Stimulated activated CD8-positive, alpha-beta memory T cell treated with anti-CD3 and anti-CD28 coated beads, Interleukin-7, amount 100 ng/mL, for 24 hours (primary cell): Measurements from ENCODE around the gene ZG16.

ENCODE experiments used
- DNase-seq: peaks from one replicate; pipeline ENCODE4 v3.0.0-alpha.2; 2020; ENCODE audit warnings: low read depth

ZG16 gene

GRCh38 chr16:29825145-29826044, 47.3 kb downstream of the ZG16 start:
- no peak for DNase-seq

GRCh38 chr16:29826342-29826695, 48.3 kb downstream of the ZG16 start:
- no peak for DNase-seq

DNA sequence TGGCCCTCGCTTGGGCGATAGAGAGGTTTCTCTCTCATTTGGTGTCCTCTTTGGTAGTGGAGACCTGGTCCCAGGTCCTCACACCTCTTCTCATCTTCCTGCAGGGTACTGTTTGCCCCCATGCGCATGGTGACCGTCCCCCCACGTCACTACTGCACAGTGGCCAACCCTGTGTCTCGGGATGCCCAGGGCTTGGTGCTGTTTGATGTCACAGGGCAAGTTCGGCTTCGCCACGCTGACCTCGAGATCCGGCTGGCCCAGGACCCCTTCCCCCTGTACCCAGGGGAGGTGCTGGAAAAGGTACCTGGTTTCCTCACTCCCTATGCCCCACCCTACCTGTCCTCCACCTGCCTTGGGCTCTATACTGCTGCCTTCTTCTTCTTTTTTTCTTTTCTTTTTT, 52.7 kb downstream of the ZG16 start:
- DNase-seq: no peak

GRCh38 chr16:29831490-29831889, 53.4 kb downstream of the ZG16 start:
- DNase-seq: no peak
